Stimulated activated CD8-positive, alpha-beta memory T cell treated with anti-CD3 and anti-CD28 coated beads, Interleukin-12 subunit alpha, Interleukin-12 subunit beta, amount 100 ng/mL, for 1 hour (primary cell): ENCODE measurements around the gene C1QTNF3.
"Not testable (repeated sequence)": the region's sequence is repeated elsewhere in the genome, so short reads cannot be mapped to it uniquely, and the experiment has no call there.

Experiments
- DNase-seq: peaks from one replicate; pipeline ENCODE4 v3.0.0-alpha.2; 2020; ENCODE audit warnings: low read depth

Gene C1QTNF3

DNA sequence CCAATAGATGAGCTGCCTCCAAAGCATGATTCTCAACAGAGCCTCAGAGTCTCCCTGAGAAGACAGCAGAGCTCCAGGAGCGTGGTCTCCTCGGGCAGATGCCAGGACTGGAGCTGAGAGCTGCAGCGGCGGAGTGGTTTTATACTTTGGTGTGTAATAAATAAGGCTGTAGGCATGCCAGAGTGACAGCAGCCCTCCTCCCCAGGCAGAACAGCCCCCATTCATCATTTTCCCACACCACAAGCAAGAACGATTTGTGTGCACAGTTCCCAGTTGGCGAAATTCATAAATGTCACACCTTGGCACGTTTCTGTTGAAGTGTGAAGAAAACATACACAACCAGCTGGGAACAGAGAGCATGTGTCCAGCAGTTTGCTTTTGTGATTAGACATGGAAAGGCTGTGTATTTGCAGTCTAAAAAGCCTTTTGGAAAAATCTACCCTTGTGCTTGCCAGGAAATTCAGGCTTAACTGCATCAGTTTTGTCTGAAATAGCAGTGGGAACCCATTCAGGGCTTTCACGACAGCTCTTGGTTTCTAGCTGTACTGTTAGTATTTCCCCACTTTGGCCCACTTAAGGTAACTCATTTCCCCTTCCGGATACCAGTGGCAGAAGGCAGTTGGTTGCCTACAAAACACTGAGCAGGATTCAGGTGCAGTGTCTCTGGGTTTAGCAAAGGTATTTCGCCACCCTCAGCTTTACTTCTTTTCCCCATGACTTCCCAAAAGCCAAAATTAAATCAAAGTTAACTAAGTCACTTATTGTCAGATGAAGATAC is at the start of gene C1QTNF3:
C1QTNF3 (minus strand) TSS at position 115 of the 778 bp plus-strand sequence; CDS start at position 27, 88 bp downstream.
- DNase-seq, result no peak

- DNase-seq, result not testable (repeated sequence)
Measured at GRCh38 chr5:34091039-34091438, 48.0 kb upstream of the C1QTNF3 start.

- DNase-seq, result not testable (repeated sequence)
Measured at GRCh38 chr5:34089802-34090201, 46.8 kb upstream of the C1QTNF3 start.

DNA sequence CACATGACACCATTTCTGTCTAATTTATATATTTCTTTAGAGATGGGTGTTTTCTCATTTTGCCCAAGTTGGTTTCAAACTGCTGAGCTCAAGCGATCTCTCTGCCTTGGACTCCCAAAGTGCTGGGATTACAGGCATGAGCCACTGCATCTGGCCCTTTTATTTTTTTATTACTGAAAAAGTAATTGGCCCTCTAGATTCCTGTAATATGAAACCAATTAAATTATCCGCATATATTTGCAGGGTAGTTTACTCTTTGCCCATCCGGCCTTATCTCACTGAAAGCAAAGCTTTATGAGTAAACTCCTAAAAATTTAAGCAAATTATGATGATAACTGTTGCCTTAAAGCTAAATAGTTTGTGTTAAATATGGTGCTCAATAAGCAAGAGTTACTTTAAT is 44.7 kb upstream of the C1QTNF3 start:
- not testable (repeated sequence) for DNase-seq

GRCh38 chr5:34083898-34084297 is 40.9 kb upstream of the C1QTNF3 start:
- DNase-seq, result not testable (repeated sequence)

DNA sequence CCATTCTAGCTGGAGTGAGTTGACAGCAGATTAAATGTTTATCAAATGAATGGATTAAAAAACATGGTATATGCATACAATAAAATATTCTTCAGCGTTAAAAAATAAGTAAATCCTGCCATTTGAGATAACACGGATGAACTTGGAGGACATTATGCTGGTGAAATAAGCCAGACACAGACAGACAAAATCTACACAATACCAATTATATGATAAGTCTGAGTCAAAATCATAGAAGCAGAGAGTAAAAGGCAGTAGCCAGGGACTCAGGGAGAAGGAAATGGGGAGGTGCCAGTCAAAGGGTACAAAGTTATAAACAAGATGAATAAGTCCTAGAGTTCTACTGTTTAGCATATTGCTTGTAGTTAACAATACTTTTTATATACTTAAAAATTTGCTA is 36.5 kb upstream of the C1QTNF3 start:
- not testable (repeated sequence) for DNase-seq

- not testable (repeated sequence) for DNase-seq
Measured at GRCh38 chr5:34077636-34078035, 34.6 kb upstream of the C1QTNF3 start.

DNA sequence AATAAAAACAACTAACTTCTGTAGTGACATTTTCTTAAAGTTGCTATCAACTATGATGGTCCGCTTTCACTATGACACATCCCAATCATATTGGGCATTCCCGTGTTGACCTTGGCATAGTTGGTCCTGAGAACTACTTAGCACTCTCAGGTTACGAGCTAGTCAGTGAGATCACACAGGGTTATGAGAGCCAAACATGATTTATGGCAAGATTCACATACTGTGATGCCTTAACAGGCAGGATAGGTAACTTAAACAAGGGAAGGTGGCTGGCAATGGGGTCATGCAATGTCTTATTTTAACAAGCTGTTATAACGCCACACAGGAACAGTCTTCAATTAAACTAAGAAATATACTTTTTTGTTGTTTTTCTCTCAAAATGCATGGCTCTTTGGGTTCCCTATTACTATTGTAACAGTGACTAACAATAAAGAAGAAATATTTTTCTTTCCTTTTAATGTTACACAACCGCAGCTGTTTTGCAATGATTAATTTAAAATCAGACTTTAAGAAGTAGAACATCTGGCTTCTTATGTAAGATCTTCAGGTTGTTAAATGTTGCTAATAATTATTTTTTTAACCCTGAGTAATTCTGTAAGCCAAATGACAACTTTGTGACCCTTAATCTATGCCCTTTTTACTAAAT is 33.8 kb upstream of the C1QTNF3 start:
- not testable (repeated sequence) for DNase-seq

GRCh38 chr5:34074472-34074871 is 31.5 kb upstream of the C1QTNF3 start:
- not testable (repeated sequence) for DNase-seq

GRCh38 chr5:34074071-34074470 is 31.1 kb upstream of the C1QTNF3 start:
- DNase-seq, result not testable (repeated sequence)

DNA sequence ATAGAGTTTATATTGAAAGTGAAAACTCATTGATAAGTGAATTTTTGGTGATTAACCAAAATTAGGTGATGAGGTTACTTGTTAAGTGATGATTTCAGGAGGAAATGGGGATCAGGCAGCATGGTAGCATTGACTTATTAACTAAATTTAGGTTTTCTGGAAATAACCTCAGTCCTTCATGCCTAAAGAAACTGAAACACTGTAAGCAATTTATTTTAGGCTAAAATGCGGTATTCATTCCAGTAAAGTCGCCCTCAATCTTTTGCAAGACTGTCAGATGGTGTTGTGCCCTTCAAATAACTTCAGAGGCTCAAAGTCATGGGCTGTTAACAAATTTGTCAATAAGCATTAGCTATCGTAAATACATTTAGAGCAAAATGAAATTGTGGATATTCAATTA is 27.6 kb upstream of the C1QTNF3 start:
- DNase-seq, result not testable (repeated sequence)

- no peak for DNase-seq
Measured at GRCh38 chr5:34064656-34065055, 21.6 kb upstream of the C1QTNF3 start.

DNA sequence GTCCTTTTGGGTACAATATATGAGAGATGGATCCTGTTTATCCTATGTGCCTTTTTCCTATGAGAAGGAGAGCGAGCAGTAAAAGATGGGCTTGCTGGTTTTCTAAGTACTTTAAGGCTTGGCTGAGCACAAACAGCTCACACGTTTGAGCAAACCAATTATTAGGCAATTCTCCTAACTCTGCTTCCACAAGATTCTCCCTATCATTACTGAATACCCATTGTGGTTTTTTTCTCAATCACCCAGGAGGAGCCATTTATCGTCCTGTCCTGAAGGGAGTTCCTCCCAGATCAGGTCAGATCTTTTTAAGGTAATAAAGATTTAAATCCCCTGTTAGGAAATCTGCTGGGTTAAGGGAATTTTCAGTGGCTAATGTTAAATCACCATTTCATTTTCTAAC is 19.4 kb upstream of the C1QTNF3 start:
- no peak for DNase-seq

GRCh38 chr5:34061993-34062392 is 19.0 kb upstream of the C1QTNF3 start:
- no peak for DNase-seq

GRCh38 chr5:34059977-34060376 is 17.0 kb upstream of the C1QTNF3 start:
- DNase-seq, result no peak

GRCh38 chr5:34058532-34058931 is 15.5 kb upstream of the C1QTNF3 start:
- no peak for DNase-seq

DNA sequence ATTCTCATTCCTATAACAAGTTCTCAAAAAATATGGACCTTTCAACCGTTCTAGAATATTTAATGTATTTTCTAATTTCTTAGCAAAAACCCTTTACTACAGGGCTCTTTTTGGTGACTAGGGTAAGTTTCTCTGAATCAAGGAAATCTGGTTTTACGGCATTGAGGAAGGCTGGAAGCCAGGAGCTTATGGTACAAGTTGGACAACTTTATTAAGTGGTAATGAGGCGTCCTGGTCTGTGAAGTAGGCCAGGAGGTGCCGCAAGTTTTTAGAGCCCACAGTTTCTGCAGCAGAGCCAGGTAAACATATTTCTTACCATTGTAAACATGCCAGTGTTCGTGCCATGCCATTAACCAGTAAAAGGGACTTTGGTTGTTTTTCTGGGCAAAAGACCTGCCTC is 14.6 kb upstream of the C1QTNF3 start:
- no peak for DNase-seq

DNA sequence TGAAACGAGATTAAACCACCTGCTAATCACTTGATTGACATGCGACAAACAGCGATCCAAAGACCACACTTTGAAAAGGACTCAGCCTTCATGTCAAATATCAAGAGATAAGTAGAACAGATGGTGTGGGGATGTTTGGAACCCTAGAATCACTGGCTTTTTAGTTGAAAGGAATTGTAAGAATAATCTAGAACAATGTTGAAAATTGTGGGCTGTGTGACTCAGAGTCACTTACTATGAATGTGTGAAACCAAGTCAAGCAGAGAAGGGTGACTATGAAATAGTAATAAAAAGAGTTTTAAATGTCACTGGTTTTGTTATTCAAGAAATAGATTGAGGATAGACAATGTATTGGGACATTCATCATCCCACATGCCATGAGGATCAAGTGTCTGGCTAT is 14.1 kb upstream of the C1QTNF3 start:
- no peak for DNase-seq

- DNase-seq, result no peak
Measured at GRCh38 chr5:34055667-34056066, 12.7 kb upstream of the C1QTNF3 start.

DNA sequence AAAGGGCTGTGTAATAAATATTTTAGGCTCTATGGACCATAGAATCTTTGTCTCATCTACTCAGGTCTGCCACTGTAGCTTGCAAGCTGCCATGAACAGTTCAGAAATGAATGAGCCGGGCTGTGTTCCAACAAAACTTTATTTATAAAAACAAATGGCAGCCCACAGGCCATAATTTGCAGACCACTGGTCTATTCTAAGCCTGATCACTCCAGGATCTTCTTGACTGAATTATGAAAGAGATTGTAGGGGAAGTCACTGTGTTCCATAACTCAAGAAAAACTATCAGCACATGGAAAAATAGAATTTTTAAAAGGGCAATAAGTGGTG is 11.4 kb upstream of the C1QTNF3 start:
- no peak for DNase-seq

- no peak for DNase-seq
Measured at GRCh38 chr5:34053571-34054399, 10.8 kb upstream of the C1QTNF3 start.

GRCh38 chr5:34053133-34053532 is 10.1 kb upstream of the C1QTNF3 start:
- no peak for DNase-seq
